GM19351 (cell line): ENCODE results near the gene ACTA2.
A peak's percentile ranks its signal among the peaks of the same experiment; 100 is the strongest.

Experiments used
- ATAC-seq: cut with Tn5 transposase; IDR thresholded peaks from one replicate; pipeline ENCODE4 v1.9.1; 2021; ENCODE audit warnings: mild to moderate bottlenecking, moderate library complexity; ENCODE audit not compliant: unreplicated experiment

ACTA2 gene

DNA sequence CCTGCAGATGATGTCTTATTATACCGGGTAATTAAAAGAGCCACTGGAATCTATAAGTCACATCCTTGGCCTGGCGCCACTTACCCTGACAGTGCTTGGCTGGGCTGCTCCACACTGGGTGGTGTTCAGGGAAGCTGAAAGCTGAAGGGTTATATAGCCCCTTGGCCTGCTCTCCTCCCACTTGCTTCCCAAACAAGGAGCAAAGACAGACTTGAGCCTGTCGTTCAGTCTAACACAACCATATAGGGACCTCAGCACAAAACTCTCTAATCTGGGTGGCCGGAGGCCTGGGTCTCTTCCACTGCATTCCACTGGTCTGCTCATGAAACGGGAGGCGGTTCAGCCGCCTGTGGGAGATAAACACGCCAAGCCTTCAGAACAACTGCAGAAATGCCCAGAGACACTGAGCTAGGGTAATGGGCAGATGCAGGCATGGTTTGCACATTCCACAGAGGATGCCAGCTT, at the start of gene ACTA2:
Gene ACTA2, minus strand, starts transcription at position 127 of the 465 bp plus-strand sequence. CDS start 3,843 bp downstream, outside the sequence.
- ATAC-seq, result no peak

DNA sequence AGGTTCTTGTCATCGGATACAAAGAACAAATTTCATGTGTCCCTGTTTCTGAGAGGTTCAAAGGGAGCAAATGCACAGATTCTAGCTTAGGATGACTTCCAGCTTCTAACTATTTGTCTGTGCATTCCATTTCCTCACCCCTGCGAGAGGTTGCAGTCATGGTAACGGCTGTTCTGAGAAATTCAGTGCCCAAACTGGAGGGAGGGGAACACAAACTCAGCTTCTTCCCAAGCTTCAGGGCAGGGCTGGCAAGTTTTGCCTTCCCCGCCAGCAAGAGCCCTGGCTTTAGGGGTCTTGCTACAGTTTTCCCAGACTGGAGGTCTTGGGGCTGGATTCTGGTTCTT, 49.1 kb upstream of the ACTA2 start:
- no peak for ATAC-seq

DNA sequence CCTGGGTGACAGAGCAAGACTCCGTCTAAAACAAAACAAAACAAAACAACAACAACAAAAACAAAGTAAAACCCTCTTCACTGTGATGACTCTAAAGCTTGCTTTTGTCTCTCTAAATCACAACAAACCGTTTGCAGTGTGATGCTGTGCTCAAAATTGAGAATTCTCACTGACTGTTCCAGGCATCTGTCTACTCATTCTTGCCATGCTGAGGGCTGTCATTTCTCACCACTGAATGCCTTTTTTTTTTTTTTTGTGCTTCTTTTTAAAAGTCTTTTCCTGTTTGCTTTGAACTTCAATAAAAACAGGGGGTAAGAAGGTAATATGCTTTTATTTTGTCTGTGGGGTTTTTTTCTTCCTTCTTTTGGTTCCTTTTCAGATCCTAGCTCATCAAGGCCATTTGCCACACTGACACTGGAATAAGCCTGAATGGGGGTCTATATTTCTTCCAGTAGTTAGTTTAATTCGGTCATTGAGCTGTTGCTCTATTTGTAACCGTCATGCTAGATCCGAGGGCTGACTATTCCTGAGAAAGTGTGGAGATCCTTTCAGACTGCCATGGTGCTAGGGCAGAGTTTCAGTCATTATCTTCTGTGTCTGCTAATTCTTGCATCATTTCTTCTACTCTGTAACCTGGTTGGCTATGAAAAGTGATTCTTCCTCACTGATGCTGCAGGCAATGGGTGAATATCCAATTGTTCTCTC, 48.6 kb upstream of the ACTA2 start:
- ATAC-seq, result peak; percentile 36

DNA sequence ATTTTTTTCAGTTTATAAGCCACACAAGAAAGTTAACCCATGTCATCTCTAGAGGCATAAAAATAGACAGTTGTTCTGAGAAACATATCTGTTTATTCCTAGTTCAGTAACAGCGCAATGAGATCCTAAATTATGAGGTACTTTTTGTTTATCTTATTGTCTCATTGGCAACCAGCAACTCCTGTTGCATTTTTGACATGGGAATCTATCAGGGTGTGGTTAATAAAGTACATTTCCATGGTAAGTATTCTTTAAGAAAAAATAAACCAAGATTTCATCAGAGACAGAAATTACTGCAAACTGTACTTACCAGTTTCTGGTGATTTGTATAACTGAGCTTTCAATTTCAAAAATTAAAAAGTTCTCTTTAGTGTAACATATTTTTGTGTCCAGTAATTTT, 47.1 kb upstream of the ACTA2 start:
- ATAC-seq, result no peak

DNA sequence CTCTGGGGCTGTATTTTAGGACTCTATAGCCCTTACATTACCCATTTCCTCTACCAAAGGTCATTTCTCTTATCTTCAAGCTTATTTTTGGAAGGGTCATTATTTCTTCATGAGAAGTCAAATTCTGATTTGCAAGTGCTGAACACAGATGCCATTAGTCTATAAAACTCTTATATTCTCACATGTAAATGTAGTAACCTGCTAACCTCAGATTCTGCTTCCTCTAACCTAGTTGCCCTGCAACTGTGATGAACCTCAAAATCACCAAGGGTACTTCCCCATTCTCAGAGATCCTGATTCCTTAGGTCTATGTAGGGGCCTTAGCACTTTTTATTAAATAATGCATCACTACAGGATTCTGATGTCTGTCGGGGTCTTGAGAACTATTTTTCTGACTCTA, 44.4 kb upstream of the ACTA2 start:
- peak; percentile 66 for ATAC-seq

DNA sequence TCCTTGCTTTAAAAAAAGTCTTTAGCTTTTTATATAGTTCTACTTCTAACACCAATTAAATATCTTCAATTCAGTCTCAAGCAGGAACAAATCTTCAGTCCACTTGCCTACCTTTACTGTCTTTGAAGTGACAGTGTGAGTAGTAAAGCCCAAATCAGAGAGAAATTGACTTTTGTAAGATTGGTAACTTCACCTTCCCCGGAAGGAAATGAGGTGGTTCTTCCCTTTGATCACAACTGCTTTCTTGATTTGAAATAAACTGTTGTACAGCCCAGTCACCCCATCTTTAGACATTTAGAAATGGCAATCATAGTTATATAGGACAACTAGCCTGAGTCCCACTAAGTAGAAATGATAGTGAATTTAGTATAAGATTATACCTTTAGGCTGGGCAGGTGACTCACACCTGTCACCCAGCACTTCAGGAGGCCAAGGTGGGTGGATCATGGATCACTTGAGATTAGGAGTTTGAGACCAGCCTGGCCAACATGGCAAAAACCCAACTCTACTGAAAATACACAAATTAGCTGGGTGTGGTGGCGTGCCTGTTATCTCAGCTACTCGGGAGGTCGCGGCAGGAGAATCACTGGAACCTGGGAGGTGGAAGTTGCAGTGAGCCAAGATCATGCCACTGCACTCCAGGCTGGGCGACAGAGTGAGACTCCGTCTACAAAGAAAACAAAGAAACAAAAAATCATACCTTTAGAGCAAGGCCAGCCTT, 42.7 kb upstream of the ACTA2 start:
- no peak for ATAC-seq

DNA sequence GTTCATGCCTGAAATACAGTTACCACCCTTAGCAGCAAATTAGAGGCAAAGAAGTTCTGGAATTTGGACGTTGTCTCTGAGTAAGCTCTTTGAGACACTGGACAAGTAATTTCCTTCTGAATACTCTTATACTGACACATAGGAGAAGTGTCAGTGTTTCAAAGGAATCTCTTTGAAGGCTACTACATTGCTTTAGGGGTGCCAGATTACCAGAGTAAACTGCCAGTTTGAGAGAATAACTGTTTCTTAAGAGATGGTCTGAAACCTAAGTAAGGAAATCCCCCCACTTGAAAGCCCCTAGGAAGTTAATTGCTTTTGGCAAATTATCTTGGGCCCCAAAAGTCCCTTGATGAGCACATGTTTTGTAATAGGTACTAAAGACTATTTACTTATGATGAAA, 41.4 kb upstream of the ACTA2 start:
- ATAC-seq, result no peak

DNA sequence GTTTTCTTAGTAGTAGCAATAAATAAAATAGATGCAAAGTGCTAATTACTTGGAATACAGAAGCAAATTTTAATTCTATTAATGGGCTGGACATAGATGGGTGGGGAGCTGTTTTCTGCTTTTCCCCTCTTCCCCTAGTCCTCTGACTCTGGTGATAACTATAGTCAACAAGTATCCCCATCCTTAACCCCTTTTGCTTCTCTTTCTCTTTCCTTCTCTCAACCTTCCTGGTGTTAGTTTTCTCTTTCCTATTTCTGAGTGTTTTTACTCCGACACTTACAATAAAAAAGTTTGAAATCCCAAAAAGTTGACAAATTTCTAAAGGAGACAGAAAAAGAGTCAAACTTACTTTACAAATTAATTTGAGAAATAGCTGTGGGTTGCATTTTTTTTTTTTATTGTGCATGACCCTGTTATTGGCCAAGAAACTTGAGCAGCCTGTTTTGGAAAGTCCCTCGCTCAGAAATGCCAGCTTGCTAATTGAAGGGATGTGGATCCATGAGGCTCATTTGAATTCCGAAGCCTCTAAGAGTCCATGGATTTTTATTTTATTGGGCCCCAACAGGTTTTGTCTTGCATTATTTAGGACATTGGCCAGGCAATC, 40.5 kb upstream of the ACTA2 start:
- ATAC-seq, result no peak

DNA sequence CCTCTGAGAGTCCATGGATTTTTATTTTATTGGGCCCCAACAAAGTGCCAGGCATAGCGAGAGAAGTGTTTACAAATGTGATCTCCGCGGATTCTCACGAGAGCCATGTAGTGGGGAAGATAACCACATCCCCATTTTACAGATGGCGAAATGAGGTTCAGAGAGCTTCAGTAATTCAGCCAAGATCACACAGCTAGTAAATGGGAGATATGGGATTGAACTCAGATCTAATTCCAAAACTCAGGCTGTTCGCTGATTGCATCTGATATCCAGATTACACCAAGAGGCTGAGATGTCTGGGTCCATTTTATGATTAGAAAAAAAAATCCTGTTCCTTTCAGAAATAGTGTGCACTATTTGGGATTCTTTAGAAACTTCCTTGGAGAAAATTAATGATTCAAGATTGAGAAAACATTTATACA, 39.3 kb upstream of the ACTA2 start:
- no peak for ATAC-seq

DNA sequence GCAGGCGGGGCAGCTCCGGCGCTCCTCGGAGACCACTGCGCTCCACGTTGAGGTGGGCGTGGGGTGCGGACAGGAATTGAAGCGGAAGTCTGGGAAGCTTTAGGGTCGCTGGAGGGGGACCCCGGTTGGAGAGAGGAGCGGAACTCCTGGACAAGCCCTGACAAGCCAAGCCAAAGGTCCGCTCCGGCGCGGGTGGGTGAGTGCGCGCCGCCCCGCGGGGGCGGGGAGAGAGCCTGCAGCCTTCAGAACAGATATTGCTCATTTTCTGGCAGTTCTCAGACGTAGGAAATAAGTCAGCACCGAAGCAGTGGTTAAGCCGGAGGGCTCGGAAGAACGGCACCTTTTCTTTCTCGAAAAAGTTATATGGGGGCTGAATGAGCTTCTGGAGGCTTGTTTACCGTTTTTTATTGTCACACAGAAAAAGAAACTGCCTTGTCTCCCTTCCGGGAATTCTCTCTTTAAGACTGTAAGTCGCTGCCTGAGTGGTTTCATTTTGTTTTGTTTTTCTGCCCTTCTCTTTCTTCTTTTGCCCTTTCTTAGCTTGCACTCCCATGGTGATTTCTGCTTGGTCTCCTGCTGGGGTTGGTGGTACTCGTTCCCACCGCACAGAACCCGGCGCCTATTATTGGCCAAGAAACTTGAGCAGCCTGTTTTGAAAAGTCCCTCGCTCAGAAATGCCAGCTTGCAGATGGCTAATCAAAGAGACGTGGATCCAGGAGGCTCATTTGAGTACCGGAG, 38.8 kb upstream of the ACTA2 start:
- ATAC-seq, result peak; percentile 43

DNA sequence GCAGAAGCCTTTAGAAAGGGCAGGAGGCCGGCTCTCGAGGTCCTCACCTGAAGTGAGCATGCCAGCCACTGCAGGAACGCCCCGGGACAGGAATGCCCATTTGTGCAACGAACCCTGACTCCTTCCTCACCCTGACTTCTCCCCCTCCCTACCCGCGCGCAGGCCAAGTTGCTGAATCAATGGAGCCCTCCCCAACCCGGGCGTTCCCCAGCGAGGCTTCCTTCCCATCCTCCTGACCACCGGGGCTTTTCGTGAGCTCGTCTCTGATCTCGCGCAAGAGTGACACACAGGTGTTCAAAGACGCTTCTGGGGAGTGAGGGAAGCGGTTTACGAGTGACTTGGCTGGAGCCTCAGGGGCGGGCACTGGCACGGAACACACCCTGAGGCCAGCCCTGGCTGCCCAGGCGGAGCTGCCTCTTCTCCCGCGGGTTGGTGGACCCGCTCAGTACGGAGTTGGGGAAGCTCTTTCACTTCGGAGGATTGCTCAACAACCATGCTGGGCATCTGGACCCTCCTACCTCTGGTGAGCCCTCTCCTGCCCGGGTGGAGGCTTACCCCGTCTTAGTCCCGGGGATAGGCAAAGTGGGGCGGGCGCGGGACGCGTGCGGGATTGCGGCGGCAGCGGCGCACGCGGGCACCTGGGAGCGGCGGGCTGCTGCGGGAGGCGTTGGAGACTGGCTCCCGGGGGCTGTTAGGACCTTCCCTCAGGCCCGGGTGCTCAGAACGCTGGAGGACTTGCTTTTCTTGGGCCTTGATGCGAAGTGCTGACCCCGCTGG, 38.0 kb upstream of the ACTA2 start, which contains the start of gene FAS:
Gene FAS, plus strand, starts transcription at position 415 of the 777 bp plus-strand sequence. Its CDS starts 79 bp downstream, at position 494.
- peak; percentile 54 for ATAC-seq

DNA sequence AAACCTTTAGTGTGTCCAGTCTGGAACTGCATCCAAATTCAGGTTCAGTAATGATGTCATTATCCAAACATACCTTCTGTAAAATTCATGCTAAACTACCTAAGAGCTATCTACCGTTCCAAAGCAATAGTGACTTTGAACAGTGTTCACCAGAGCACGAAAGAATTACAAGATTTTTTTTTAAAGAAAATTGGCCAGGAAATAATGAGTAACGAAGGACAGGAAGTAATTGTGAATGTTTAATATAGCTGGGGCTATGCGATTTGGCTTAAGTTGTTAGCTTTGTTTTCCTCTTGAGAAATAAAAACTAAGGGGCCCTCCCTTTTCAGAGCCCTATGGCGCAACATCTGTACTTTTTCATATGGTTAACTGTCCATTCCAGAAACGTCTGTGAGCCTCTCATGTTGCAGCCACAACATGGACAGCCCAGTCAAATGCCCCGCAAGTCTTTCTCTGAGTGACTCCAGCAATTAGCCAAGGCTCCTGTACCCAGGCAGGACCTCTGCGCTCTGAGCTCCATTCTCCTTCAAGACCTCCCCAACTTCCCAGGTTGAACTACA, 37.3 kb upstream of the ACTA2 start:
- no peak for ATAC-seq

DNA sequence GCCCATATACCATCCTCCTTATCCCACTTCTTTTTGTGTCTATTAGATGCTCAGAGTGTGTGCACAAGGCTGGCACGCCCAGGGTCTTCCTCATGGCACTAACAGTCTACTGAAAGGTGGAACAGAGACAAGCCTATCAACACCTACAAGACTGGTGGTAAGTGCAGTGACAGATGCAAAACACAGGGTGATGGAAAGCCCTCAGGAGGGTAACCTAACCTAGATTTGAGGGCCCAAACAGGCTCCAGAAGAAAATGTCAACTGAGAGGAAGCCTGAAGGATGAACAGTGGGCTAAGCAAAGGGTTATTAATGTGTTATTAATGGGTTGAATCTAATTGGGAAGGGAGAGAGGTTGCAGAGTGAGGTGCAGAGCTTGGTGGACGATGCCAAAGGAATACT, 36.9 kb upstream of the ACTA2 start:
- ATAC-seq, result no peak

DNA sequence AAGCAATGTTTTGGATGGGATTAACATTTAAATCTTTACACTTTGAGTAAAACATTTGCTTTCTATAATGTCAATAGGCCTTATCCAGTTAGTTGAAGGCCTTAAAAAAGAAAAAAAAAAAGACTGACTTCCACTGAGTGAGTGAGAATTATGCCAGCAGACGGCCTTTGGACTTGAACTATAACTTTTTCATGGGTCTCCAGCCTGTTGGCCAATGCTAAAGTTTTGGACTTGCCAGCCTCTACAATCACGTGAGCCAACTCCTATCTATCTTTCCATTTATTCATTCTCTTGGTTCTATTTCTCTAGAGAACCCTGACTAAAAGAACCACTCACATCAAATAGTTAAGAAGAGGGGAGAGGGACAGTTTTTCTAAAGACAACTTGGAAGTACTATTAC, 35.3 kb upstream of the ACTA2 start:
- no peak for ATAC-seq

DNA sequence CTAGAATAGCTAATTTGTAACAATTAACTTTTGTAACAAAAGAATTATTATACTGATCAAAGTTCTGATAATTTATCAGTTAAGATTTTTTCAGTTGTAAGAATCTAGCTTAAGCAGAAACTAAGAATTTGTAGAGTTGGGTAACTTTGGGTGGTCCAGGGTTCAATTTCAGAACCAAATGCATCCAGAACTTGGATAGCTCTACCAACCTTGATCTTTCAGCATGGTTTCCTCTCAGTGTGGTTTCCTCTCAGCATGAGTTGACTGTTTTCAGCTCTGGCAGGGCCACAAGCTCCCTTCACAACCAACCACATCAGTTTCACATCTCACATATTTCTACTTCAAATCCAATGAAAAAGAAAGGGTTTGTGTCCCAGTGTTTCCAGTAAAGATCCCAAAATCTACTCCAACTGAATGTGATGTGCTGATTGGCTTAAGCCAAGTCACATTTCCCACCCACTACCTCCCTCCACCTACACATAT, 34.7 kb upstream of the ACTA2 start:
- no peak for ATAC-seq

DNA sequence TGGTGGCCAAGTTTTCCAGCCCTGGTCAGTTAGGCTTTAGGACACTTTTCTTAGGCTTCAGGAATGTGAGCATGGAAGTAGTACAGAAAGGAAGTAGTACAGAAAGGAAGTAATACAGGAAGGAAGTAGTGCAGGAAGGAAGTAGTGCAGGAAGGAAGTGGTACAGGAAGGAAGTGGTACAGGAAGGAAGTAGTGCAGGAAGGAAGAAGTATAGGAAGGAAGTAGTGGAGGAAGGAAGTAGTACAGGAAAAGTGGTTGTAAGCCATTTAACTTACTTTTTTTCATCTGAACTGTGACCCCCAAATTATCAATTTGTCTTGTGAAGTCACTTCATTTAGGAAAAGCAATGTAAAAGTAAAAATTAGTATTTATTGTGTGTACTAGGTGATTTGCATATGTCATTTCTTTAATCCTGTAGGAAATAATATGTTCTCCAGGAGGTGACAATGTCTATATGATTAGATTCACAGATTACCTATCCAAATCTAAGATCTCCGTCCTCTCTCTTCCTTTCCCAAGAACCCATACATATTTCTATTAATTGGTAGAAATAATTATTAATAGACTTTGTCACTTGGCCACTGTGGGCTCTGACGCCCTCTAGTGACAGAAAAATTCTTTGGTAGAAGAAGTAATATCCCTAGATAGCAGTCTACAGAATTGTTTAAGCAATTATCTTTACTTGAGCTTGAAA, 34.1 kb upstream of the ACTA2 start:
- no peak for ATAC-seq

DNA sequence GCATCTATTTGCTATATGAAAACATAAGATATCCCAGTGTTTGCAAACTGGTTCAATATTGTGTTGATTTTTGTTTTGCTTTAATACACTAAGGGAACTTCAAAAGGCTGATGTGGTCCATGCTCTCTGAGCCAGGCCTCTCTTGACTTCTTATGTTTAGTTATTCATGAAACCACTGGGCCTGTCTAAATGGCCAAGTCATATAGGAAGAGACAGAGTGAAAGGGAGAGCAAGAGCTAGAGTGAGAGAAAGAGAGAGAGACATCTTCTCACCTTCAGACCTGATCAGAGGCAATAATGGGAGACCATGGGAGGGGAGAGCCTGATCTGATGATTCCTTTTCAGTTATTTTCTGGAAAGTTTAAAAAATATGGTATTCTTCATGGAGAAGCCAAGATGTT, 32.0 kb upstream of the ACTA2 start:
- ATAC-seq, result no peak

DNA sequence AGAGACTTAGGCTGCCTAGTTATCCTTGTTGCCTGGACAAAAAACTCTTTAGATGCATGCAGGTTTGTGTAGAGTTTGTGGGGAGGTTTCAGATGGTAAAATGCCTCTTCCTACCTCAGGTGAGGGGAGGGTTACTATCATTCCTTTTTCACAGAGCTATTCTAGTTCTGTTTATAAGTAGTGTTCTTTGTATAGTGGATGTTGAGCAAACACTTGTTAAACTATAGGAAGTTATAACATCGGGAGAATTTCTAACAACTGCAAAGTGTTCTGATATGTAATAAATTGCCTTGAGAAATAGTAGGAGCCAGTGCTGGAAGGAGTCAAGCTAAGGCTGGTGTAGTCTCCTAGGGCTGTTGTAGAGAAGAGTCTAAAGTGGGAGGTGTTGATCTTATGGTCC, 31.4 kb upstream of the ACTA2 start:
- no peak for ATAC-seq

DNA sequence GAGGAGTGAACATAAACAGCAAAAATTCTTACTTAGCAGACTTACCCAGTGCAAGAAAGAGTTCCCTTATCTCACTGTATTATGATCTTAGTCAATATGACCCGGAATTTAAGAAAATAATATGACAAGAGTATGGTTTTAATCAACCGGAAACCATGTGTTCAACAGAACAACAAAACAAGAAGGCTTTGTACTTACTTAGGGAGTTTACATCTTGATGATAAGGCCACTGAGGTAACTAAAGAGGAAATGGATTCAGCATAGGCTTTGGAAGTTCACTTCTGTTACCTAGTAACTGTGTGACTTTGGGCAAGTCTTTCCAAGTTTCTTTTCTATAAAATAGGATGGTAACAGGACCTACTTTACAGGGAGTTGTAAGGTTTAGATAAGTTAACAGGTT, 30.6 kb upstream of the ACTA2 start:
- ATAC-seq, result no peak
